Activated gamma-delta T cell (primary cell): ENCODE results near the gene PROSER2.
"Not testable (repeated sequence)": the region's sequence is repeated elsewhere in the genome, so short reads cannot be mapped to it uniquely, and the experiment has no call there.

ENCODE experiments used
- DNase-seq: peaks from one replicate; lab custom pipeline; 2025; lab: John Stamatoyannopoulos, UW

Gene PROSER2

DNA sequence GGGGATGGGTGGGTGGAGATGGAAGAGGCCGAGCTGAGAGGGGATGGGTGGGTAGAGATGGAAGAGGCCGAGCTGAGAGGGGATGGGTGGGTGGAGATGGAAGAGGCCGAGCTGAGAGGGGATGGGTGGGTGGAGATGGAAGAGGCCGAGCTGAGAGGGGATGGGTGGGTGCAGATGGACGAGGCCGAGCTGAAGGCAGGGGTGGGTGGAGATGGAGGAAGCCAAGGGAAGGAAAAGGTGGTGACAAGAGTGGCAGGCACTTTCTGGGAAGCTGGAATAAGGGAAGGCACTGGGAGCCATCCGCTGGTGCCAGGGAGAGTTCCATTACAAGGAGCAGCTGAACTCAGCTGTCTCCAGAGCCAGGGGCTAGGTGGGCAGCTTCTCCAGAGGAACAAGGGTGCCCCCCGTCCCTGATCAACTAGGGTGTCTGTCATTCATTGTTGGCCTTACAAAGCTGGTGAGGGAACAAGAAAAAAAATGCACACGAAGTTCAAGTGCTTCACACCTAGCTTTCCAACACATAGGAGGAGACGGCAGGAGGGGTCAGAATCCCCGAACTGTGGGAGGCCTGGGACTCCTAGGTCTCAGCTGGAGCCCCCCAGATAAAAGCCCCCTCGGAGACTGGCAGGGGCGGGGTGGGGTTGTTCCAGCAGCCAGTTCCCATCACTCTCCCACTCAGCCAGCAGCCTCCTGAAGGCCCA lies 62.4 kb downstream of the PROSER2 start:
- no peak for DNase-seq

DNA sequence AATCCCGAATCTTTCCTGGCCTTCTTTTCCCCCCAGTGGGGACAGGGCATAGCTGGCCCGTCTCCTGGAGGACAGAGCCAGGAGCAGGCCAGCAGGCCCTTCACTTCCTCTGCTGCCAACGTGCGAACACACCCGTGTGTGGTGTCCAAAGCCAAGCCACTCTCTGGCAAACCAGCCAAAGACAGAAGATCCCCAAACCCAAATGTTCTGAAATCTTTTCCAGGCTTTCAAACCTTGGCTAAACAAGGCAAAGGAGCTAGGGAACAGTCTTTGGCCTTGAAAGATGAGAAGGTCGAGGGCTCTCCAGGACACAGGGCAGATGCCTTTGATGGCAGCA lies 63.0 kb downstream of the PROSER2 start:
- no peak for DNase-seq

DNA sequence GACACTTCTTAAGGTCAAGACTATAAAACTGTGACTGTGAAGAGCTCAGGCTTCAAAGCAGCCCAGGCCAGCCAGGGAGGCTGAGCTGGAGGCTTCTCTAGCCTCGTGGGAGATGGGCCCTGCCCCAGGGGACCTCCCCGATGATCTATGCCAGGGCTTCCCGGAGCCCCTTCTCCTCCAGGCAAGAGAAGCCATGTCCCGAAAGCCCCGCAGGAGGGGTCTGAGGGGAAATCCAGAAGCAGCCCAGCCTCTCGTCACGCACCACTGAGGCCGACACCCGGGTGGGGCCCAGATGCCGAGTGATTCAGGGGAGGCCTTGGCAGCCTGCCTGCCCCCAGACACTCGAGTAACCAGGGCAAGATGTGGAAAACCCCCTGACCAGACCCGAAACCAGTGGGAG lies 63.7 kb downstream of the PROSER2 start:
- DNase-seq, result no peak

DNA sequence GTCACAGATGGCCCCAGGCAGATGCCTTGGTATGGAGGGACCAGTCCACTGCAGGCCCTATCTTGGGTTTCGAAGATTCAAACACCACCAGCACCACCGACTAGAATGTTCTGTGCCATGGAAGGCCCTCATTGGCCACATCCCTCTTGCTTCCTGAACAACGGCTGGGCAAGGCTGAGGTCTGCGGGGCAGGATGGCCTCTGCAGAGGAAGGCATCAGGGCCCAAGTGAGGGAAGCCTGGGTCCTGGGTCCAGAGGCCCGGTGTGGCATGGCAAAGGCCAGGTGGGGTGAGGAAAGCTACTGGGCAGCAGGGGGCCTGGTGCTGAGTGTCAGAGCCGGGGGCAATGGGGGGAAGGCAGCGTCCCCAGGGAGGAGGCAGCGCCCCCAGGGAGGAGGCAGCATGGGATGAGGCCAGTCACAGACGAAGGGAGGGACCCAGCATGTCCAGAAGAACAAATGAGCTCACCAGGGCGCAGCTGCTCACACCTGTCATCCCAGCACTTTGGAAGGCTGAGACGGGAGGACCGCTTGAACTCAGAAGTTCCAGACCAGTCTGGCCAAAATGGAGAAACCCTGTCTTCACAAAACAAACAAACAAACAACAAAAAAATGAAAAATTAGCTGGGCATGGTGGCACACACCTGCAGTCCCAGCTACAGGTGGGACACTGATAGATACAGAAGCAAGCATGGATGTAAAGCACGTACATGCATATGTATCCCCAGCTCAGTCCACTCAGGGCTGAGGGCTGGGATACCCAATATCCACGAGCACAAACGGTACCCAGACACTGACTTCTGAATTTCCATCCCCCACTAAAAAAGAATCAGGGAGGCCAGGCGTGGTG lies 64.4 kb downstream of the PROSER2 start:
- DNase-seq, result no peak

DNA sequence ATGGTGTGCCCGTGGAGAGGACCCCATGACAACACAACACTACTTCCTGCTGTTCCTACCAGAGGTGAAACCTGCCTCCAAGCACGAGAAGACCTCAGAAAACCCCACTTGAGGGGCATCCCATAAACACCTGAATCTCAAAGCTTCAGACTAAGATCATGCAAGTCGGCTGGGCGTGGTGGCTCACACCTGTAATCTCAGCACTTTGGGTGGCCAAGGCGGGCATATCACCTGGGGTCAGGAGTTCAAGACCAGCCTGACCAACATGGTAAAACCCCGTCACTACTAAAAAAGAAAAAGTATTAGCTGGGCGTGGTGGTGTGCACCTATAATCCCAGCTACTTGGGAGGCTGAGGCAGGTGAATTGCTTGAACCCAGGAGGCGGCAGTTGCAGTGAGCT lies 66.1 kb downstream of the PROSER2 start:
- not testable (repeated sequence) for DNase-seq

DNA sequence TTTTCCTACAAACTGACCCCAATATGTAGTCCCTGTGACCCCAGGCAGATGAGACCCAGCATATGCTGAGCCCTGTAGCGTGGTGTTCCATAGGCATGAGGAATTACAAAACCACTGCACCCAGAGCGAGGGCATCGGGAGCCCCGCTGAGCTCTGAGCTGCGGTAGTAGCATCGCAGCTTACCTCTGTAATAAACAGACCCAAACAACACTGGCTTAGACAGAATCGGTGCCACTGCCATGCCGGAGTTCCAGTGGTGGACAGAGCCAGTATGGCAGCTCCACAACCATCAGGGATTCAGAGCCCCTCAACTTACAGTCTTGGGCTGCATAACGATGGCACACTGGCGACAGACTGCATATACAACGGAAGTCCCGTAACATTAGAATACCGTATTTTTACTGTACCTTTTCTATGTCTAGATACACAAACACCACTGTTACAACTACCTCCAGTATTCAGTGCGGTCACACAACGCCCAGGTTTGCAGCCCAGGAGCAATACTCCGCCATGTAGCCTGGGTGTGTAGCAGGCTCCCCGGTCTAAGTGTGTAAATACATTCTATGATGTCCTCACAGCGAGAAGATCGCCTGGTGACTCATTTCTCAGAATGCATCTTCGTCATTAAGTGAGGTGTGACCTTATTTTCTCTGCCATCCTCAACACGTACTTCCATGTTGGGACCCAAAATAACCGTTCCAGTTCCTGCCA lies 68.8 kb downstream of the PROSER2 start:
- DNase-seq, result no peak

DNA sequence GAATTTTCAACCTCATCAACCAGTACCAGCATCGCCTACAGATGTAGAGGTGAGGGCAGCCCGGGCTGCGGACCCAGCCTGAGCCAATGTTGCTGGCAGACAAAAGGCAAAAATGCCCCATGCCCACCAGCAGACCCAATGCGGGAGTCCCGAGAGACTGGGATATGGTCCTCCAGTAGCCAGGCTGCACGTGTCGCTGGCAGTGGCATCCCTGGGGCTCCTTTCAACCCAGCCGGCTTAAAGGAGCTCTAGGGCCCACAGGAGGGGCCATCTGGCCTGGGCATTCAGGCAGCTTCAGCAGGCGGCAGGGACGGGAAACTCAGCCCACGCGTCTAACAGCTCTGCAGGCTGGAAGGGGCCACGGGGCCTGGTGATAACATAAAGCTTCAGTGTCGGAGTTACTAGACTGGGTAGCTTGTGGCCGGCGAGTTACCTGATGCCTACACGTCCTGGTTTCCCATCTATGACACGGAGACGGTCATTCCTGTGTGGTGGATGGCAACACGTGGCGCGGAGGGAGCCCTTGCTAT lies 70.7 kb downstream of the PROSER2 start:
- no peak for DNase-seq

DNA sequence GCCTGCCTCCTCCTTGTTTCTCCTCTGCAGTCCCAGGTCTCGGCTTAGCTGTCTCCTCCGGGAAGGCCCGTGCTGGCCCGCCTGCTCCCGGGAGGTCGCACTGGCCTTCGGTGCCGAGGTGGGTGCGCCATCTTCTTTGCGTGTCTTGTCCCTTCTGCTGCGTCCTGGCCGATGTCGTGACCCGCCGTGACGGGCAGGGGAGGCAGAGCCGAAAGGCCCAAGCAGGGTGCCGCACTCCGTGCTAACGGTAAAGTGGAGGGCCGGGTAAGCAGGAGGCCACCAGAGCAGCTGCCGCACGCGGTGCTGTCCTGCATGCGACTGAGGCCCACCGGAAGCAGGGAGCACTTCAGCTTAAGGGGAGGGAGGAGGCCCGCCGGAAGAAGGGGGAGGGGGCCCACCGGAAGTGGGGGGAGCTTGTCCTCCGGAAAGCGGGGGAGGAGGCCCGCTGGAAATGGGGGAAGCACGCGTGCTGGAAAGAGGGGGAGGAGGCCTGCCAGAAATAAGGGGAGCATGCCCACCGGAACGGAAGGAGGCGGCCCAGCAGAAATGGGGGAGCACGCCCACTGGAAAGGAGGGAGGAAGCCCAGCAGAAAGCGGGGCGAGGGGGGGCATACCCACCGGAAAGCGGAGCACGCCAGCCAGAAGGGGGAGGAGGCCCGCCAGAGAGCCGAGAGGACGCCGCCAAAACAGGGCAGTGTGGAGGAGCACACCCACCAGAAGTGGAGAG lies 71.4 kb downstream of the PROSER2 start:
- DNase-seq, result no peak

DNA sequence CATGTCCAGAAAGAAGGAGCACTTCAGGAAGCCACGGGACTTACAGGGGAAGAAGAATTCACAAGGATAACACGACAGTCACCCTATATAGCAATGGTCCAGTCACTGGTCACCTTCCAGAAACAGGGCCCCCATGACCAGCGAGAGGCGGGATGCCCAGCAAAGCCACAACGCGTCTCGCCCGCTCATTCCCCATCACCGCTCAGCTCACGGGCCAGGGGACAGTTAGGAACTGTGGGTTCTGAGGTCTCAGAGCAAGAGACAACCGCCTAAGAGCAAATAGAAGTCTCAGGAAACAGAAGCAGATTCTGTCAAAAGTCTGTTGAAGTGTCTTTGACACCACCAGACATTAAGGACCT lies 71.9 kb downstream of the PROSER2 start:
- no peak for DNase-seq

DNA sequence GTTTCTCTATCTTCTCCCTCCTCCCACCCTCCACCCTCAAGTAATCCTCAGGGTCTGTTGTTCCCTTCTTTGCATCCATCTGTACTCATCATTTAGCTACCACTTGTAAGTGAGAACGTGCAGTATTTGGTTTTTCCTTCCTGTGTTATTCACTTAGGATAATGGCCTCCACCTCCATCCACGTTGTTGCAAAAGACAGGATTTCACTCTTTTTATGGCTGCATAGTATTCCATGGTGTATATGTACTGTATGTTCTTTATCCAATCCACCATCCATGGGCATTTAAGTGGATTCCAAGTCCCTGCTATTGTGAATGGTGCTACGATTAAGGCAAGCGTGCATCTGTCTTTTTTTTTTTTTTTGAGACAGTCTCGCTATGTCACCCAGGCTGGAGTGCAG lies 72.4 kb downstream of the PROSER2 start:
- no peak for DNase-seq

DNA sequence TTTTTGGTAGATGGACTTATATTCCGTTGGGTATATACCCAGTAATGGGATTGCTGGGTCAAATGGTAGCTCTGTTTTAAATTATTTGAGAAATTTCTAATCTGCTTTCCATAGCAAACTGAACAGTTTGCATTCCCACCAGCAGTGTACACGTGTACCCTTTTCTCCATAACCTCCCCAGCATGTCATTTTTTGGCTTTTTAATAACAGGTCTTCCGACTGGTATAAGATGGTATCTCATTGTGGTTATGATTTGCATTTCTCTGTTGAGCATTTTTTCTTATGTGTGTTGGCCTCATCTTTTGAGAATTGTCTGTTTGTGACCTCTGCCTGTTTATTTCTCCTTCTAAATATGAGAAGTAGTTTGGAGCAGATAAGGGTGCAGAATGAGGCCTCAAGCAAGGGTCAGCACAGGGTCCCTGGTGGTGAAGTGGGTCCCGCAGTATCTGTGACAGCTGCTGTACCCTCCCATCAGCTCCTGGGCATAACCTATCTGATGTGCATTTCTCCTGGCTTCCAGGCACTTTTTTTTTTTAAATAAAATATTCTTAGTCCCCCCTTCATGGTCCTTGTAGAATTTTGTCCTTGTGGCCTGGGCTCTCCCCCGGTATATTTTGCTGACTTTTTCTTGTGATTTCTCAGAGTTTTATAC lies 73.5 kb downstream of the PROSER2 start:
- no peak for DNase-seq

DNA sequence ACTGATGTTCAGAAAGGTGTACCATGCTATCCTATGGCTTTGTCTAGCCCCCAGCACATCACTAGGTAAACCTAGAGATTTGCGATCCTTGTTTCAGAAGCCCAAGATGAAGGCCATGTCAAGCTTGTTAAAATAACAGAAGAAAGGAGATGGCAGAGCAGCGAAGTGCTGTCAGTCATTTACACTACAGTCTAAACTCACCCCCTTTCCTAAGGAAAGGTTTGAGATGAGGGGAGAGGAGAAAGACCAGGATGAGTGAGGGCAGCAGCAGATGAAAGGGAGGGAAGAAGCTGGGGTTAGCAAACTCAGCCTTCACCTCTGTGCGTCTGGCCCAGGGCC lies 74.8 kb downstream of the PROSER2 start:
- no peak for DNase-seq

DNA sequence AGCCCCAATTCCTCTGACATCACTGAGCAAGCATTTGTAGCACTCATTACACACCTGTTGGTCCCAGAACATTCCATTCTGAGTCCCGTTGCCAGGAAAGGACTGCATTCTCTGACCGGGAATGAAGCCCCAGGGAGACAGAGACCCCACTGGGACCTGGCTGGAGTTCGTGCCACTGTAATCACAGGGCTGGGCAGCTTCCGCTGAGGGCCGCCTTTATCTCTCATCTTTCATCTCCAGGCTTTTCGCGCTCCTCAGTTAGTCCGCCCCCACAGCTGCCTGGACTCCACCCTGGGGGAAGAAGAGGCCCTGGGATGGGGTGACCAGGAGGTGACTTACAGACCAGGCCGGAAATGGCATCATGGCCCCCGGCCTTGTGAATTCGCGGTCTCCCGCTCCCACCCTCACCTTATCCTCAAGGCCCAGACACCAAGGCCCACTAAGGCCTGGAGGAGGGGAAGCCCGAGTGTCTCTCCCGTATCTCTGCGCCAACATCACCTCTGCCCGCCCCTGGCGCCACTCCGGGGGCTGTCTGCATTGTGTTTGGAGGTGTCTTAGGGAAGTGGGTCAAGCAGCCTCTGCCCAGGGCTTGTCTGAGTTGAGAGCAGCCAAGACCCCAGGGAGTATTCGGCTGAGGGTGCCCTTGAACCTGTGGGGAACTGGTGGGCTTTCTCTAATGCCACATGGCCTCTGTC lies 75.4 kb downstream of the PROSER2 start:
- no peak for DNase-seq

DNA sequence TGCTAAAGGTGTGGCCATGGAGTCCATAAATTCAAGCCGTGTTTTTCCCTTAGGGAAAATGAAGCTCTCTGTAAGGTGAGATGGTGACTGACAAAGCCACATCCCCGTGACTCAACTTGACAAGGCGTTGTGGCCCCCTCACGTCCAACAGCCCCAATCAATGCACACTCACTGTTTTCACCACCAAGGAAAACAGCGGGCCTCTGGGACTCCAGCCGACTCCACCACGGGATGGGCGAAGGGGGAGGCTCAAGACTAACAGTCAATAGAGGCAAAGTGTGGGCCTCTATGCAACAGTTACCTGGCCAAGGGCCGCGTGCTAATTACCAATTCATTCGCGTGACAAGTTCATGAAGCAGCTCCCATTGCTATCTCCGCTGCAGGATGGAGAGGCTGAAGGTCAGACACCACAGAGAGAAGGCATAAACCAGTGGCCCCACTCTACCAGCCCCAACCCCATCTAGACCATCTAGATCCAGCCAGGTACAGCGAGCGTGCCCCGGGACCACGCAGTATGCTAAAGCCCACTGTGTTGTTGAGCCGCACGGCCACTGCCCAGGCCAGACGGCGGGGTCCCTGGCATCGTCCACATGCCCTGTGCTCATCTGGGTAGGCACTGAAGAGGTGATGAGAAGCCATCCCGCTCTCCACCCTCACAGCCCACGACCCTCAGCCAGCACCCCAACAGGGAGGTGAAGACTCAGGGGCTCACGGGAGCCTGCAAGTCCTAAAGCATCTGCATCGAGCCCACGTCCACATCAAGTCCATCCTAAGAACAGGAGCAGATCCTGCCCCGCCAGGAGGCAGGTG lies 76.1 kb downstream of the PROSER2 start:
- no peak for DNase-seq

DNA sequence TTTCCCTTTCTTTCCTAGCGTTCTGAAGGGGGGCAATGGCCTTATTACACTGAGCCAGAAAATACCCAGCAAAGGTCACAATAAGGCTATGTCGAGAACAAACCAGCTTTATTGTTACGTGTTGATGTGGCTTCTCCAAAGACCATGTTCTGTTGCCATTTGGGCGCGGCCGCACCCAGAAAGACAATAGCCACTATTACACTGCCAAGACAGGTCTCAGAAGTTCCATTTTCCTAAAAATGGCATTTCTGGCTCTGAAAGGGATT lies 77.8 kb downstream of the PROSER2 start:
- no peak for DNase-seq

DNA sequence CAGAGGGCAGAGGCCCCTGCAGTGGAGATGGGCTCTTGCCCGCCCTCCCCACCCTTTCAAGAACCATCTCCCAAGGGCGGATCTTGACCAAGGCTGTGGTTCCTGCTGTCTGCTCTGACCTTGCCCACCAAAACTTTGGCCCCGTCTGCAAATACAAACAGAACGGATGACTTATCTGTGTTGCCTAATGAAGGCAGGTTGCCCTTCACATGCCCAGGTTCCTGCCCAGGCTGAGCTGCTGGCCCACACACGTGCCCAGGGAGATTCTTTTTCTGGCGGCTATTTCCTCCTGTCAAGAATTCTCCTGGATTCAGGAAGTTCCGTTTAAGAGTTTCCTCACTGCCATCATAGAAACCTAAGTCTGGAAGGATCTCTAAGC lies 78.3 kb downstream of the PROSER2 start:
- no peak for DNase-seq

DNA sequence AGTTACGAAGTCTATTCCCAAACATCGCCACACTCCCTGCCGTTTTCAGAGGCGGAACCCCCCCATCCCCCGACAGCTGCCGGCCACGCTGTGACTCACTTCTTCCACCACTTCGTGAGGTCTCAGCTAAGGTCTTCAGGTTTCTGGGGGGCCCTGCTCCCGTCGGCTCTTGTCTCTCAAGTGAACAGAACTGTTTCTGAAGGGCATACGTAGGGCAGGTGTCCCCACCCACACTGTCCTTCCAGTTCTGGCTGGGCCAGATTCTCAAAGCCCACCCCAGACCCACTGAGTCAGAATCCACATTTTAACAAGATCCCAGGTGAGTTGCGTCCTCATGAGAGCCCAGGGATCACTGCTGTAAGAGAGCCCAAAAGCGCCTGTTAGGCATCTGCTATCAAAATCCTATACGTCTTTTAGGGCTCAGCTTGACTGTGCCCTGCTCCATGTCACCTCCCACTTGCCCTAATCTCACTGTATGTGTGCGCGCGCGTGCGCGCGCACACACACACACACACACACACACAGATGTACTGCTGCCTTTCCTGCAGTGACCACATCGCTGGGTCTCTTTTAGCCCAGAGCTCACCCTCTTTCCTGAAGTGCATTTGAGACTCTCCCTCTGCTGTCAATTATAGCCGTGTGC lies 78.8 kb downstream of the PROSER2 start:
- DNase-seq, result no peak

DNA sequence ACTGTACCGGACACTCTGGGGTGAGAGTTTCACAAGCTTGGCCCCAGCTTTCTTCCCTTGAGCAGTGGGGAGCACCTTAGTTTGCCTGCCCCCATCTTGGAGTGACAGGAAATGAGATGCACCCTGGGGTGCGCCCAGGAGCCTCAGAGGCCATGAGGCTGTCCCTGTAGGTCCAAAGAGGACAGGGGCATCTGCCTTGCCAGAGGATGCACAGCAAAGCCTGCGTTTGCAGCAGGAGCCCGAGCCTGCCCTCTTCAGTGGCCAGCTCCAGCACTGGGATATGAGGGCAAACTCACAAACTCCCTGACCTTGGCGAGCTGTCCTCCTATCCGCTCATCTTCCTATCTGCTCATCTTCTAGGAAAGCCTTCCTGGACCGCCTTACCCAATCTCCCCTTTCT lies 79.5 kb downstream of the PROSER2 start:
- DNase-seq, result no peak

DNA sequence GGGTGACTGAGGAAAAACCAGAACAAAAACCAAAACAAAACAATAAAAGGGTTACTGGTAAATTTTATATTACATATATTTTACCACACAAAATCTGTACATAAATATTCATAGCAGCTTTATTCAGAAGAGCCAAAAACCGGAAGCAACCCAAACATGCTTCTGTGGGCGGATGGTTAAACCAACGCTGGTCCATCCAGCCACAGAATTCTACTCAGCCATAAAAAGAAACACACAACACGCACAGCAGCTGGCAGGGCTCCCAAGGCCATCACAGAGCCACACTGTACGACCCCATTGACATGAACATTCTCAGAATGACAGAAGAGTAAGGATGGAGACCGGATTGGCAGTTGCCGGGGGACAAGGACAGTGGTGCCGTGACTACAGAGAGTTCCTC lies 83.6 kb downstream of the PROSER2 start:
- no peak for DNase-seq

DNA sequence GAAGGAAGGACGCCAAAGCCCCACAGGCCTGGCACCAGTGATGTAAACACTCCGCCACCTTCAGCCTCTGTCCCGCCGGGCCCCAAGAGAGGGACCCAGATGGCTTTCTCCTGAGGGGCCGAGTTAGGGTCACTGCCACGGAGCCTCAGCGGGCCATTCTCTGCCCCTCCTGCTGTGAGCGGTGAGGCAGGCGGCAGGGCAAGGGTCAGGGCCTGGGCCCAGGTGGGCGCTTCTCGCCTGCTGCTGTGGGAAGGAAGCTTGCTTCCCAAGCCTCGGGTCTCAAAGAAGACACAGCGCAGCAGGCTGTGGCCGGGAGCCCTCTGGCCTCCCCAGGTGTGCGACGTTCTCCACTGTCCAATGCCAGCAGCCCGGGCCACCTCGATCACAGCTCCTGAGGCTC lies 84.8 kb downstream of the PROSER2 start:
- DNase-seq, result no peak
